IPS-18a (cell line): ENCODE results near the gene NT5DC1.
"Not testable (repeated sequence)": the region's sequence is repeated elsewhere in the genome, so short reads cannot be mapped to it uniquely, and the experiment has no call there.

ENCODE experiments used
- H3K27ac ChIP-seq: one replicate; pipeline ENCODE4 v1.5.1; 2013; ENCODE audit warnings: low read length
- H3K27me3 ChIP-seq: one replicate; pipeline ENCODE4 v1.6.1; 2013; ENCODE audit warnings: mild to moderate bottlenecking, low read length; ENCODE audit not compliant: control insufficient read depth, insufficient read depth
- H3K36me3 ChIP-seq: one replicate; pipeline ENCODE4 v1.6.1; 2013; ENCODE audit warnings: low read depth, low read length; ENCODE audit not compliant: control insufficient read depth
- H3K4me1 ChIP-seq: one replicate; pipeline ENCODE4 v1.6.1; 2013; ENCODE audit warnings: low read depth, low read length; ENCODE audit not compliant: control insufficient read depth
- H3K4me3 ChIP-seq: one replicate; pipeline ENCODE4 v1.5.1; 2013; ENCODE audit warnings: low read length
- H3K9ac ChIP-seq: one replicate; pipeline ENCODE4 v1.6.1; 2013; ENCODE audit warnings: mild to moderate bottlenecking, low read length, moderate library complexity
- H3K9me3 ChIP-seq: one replicate; pipeline ENCODE4 v1.6.1; 2013; ENCODE audit warnings: low read depth, low read length; ENCODE audit not compliant: control insufficient read depth

Gene NT5DC1

DNA sequence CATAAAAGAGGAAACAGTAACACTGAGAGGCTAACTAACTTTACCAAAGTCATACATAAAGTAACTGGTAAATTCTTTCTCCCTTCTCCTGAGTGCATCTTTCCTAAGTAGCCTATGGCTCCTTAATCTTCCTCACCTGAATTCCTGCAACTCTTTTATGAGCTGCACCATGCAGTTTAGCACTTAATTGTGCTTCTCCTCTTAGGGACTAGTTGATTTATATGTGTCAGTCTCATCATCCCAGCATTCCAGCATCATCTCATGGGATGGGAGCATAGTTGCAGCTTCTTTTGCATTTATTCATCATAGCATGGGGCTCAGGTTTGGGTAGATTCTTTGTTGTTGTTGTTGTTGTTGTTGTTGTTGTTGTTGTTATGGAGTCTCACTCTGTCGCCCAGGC lies 182.5 kb downstream of the NT5DC1 start:
- Histone ChIP-seq H3K36me3 (no peaks in the 10 kb centered on the region), H3K4me3 (no peak overlapping the region), H3K4me1 (peaks cover 3% of the 10 kb centered on the region), H3K27ac (no peak overlapping the region), H3K9ac (no peak overlapping the region), H3K9me3 (no peaks in the 10 kb centered on the region), H3K27me3 (no peaks in the 10 kb centered on the region)

DNA sequence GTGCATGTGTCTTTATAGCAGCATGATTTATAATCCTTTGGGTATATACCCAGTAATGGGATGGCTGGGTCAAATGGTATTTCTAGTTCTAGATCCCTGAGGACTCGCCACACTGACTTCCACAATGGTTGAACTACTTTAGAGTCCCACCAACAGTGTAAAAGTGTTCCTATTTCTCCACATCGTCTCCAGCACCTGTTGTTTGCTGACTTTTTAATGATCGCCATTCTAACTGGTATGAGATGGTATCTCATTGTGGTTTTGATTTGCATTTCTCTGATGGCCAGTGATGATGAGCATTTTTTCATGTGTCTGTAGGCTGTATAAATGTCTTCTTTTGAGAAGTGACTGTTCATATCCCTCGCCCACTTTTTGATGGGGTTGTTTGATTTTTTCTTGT lies 184.3 kb downstream of the NT5DC1 start:
- not testable (repeated sequence) for H3K9ac ChIP-seq, H3K4me1 ChIP-seq, H3K4me3 ChIP-seq, H3K27ac ChIP-seq, H3K36me3 ChIP-seq, H3K27me3 ChIP-seq, H3K9me3 ChIP-seq

DNA sequence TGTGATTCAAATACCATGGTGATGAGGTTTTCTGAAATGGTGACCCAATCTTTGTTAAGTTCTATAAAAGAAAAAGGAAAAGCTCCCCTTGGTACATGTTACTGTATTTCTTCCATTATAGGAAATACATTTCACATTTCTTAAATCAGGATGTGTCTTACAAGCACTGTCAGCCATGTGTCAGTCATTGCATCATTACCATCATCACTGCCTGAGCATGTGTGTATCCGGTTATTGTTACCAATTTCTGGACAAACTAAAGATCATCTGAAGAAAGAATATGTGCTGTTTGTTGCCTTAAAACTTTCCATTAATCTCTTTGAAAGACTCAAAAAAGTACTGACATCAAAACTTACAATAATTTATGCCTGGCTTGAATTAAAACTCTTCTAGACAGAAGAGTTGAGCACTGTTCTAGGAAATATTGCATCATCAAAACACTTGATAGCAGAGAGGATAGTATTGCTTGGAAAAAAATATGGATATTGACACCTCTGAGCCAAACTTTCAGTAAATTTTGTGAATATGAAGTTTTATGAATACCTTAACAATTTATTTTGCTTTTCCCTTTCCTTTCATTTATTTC lies 186.2 kb downstream of the NT5DC1 start:
- no peak overlapping the region for H3K4me3 ChIP-seq
- no peaks in the 10 kb centered on the region for H3K9me3 ChIP-seq
- H3K36me3 ChIP-seq: no peaks in the 10 kb centered on the region
- H3K27ac ChIP-seq: no peak overlapping the region
- H3K4me1 ChIP-seq: no peaks in the 10 kb centered on the region
- no peaks in the 10 kb centered on the region for H3K27me3 ChIP-seq
- H3K9ac ChIP-seq: no peak overlapping the region

DNA sequence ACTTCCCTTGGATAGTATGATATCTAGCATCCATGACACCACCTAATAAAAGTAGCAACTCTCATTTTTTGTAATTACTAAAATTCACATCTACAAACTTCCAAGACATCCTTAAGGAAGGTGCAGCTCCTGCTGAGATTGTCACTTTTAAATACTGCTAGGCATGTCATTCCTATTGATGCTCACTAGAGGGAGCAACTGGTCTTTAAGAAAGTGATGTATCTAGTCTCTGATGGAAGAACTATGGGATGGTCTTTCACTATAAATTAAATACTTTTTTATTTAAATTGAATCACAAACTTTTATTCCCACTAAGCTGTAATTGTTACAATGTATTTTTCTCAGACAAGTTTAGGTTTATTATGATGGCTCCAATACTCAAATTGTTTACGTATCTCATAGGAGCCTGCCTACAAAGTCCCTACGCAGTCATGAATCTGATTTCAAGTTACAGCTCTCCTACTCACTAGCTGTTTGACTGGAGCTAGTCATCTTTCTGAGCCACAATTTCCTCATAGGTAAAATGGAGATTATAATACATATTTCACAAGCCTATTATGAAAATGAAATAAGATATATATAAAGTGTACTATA lies 187.1 kb downstream of the NT5DC1 start:
- no peak overlapping the region for H3K27ac ChIP-seq
- H3K4me1 ChIP-seq: no peaks in the 10 kb centered on the region
- H3K4me3 ChIP-seq: no peak overlapping the region

DNA sequence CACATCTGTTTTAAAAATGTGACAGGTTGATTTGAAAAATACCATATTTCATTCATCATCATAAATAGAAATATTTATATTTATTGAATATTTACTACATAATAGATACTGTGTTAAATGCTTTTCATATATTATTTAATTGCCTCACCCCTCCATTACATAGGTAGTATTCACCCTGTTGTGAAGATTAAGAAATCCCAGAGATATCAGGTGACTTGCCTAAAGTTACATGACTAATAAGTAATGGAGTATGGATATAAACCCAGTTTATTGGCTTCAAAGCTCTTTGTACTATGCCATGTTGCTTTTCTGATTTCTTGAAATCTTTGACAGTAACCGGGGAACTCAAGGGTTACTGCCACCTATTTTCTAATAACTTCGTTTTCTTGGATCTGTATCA lies 189.2 kb downstream of the NT5DC1 start:
- Histone ChIP-seq H3K36me3 (no peaks in the 10 kb centered on the region), H3K27me3 (no peaks in the 10 kb centered on the region), H3K9ac (no peak overlapping the region), H3K4me1 (no peaks in the 10 kb centered on the region), H3K9me3 (no peaks in the 10 kb centered on the region), H3K4me3 (no peak overlapping the region), H3K27ac (no peak overlapping the region)

More for the DNA sequence above, 187.1 kb downstream of the NT5DC1 start:
- Histone ChIP-seq H3K9ac (no peak overlapping the region), H3K36me3 (no peaks in the 10 kb centered on the region), H3K9me3 (no peaks in the 10 kb centered on the region), H3K27me3 (no peaks in the 10 kb centered on the region)

DNA sequence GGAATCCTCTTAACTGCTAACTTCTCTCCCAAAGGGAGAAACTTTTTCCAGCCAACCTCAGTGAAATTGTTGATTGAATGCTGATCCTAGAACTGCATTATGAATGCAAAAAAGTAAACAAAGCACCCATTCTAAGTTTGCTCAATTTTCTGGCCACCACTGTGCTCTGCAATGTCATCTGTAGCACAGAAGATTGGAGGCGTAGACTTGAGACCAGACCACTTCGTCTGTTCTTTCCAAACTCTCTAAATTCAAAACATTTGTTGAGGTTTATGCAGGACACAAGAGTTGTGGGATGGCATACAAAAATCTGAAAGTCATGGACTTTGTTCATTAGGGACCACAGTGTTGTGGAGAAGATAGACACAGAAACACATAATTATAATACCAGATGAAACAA lies 190.1 kb downstream of the NT5DC1 start:
- H3K27ac ChIP-seq: no peak overlapping the region
- H3K9ac ChIP-seq: no peak overlapping the region
- no peaks in the 10 kb centered on the region for H3K4me1 ChIP-seq
- no peaks in the 10 kb centered on the region for H3K36me3 ChIP-seq
- H3K4me3 ChIP-seq: no peak overlapping the region
- H3K27me3 ChIP-seq: no peaks in the 10 kb centered on the region
- no peaks in the 10 kb centered on the region for H3K9me3 ChIP-seq

DNA sequence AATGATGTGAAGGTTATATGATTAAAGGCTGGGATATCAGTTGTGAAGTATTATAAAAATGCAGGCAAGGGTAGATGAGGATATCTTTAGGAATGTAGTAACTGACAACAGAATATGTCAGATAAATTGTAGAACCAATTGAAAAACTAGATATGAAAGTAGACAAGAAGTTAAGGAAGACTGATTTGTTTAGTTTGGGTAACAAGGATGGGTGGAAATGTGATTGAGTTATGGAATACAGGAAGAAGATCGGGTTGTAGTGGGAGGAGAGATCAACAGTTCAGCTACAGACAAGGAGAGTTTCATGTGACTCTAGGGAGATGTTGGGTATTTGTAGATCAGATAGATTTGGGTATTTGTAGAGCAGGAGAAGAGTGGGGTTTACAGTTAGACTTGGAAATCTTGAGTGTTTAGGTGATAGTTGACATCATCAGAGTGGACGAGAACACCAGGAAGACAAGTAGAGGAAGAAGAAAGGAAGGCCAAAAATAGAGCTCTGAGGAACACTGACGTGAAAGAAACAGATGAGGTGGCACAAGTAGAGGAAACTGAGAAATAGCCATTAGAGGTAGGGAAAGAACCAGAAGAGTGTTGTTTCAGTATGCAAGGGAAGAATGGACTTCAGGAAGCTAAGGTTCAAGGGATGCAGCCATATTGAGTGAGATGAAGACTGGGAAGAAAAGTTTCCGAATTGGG lies 191.2 kb downstream of the NT5DC1 start:
- H3K27me3 ChIP-seq: no peaks in the 10 kb centered on the region
- H3K9ac ChIP-seq: no peak overlapping the region
- H3K4me3 ChIP-seq: no peak overlapping the region
- H3K4me1 ChIP-seq: no peaks in the 10 kb centered on the region
- H3K36me3 ChIP-seq: no peaks in the 10 kb centered on the region
- H3K9me3 ChIP-seq: no peaks in the 10 kb centered on the region
- no peak overlapping the region for H3K27ac ChIP-seq

DNA sequence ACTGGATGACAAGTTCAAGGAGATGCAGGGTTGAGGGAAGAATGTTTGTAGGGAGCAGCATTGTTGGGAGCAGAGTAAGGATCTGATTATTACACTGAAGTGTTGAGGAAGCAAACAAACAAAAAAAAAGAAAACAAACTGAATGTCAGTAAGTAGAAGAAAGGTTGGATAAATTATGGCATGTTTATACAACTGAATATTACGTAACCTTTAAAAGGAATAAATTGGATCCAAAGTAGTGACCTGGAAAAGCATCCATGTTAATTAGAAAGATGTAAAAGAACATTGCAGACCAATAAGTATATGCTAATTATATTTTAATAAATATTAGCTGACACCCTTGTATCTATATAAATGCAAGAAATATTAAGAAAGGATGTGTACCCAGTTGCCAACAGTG lies 191.9 kb downstream of the NT5DC1 start:
- Histone ChIP-seq H3K9me3 (no peaks in the 10 kb centered on the region), H3K4me3 (no peak overlapping the region), H3K9ac (no peak overlapping the region), H3K36me3 (no peaks in the 10 kb centered on the region), H3K27me3 (no peaks in the 10 kb centered on the region), H3K4me1 (no peaks in the 10 kb centered on the region), H3K27ac (no peak overlapping the region)

DNA sequence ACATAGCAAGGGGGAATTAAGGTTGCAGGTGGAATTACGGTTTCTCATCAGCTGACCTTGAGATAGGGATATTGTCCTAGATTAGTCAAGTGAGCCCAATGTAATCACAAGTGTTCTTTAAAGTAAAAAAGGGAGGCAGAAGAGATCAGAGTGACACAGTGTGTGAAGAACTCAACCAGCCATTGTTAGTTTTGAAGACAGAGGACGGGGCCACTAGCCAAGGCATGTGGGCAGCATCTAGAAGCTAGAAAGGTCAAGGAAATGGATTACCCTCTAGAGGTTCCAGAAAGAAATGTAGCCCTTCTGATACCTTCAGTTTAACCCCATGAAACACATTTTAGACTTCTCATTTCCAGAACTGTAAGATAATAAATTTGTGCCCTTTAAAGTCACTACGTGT lies 197.6 kb downstream of the NT5DC1 start:
- Histone ChIP-seq H3K4me1 (no peaks in the 10 kb centered on the region), H3K4me3 (no peak overlapping the region), H3K27me3 (no peaks in the 10 kb centered on the region), H3K9ac (no peak overlapping the region), H3K9me3 (peaks cover 4% of the 10 kb centered on the region), H3K36me3 (no peaks in the 10 kb centered on the region), H3K27ac (no peak overlapping the region)

DNA sequence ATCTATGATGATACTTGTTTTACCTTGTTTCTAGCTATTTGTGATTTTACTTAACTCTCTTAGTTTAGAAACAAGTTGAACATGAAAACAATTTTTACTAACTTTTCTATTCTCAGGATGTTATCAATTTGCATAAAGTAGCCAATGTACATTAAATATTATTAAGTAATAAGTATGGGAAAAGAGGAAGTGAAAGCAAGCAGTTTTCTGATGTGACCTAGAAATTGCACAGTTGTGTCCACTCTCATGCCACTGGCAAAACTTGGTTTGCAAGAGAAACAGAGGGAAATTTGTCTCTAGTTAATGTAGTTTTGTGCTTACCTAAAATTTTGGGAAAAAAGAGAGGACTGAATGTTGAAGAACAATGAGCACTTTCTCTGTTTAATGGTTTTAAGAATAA lies 198.3 kb downstream of the NT5DC1 start:
- no peaks in the 10 kb centered on the region for H3K4me1 ChIP-seq
- H3K9ac ChIP-seq: no peak overlapping the region
- no peaks in the 10 kb centered on the region for H3K36me3 ChIP-seq
- H3K9me3 ChIP-seq: peaks cover 4% of the 10 kb centered on the region
- no peak overlapping the region for H3K4me3 ChIP-seq
- no peaks in the 10 kb centered on the region for H3K27me3 ChIP-seq
- no peak overlapping the region for H3K27ac ChIP-seq
